Activated T-cell treated with anti-CD3 and anti-CD28 coated beads, Interleukin-2, amount 50 U/mL, for 24 hours (primary cell): Measurements from ENCODE around the gene ANKMY1.

Experiments
- DNase-seq: peaks from one replicate; pipeline ENCODE4 v3.0.0-alpha.2; 2020
- H3K27ac Mint-ChIP-seq: 2 replicates; pipeline ENCODE4 v1.8.0; 2020; ENCODE audit warnings: mild to moderate bottlenecking, mixed read lengths
- H3K27me3 Mint-ChIP-seq: 2 replicates; pipeline ENCODE4 v1.8.0; 2020; ENCODE audit warnings: mixed read lengths
- H3K36me3 Mint-ChIP-seq: 2 replicates; pipeline ENCODE4 v1.8.0; 2020; ENCODE audit warnings: low read depth, mixed read lengths
- H3K4me1 Mint-ChIP-seq: 2 replicates; pipeline ENCODE4 v1.8.0; 2020; ENCODE audit warnings: low read depth, mixed read lengths
- H3K4me3 Mint-ChIP-seq: 2 replicates; pipeline ENCODE4 v1.8.0; 2020; ENCODE audit warnings: mild to moderate bottlenecking, moderate library complexity, mixed read lengths
- H3K9me3 Mint-ChIP-seq: 2 replicates; pipeline ENCODE4 v1.8.0; 2020; ENCODE audit warnings: mixed read lengths

The ANKMY1 gene

GRCh38 chr2:240461471-240462072 is 96.2 kb downstream of the ANKMY1 start:
- H3K4me1 Mint-ChIP-seq, result no peaks in the 10 kb centered on the region
- DNase-seq, result no peak
- H3K36me3 Mint-ChIP-seq, result no peaks in the 10 kb centered on the region
- peaks cover 7% of the 10 kb centered on the region for H3K27me3 Mint-ChIP-seq
- H3K4me3 Mint-ChIP-seq, result no peak overlapping the region
- no peak overlapping the region for H3K27ac Mint-ChIP-seq
- no peaks in the 10 kb centered on the region for H3K9me3 Mint-ChIP-seq

GRCh38 chr2:240460781-240461431 is 96.9 kb downstream of the ANKMY1 start:
- DNase-seq, result no peak
- no peak overlapping the region for H3K4me3 Mint-ChIP-seq
- no peaks in the 10 kb centered on the region for H3K4me1 Mint-ChIP-seq
- no peak overlapping the region for H3K27ac Mint-ChIP-seq
- peaks cover 11% of the 10 kb centered on the region for H3K27me3 Mint-ChIP-seq
- no peaks in the 10 kb centered on the region for H3K9me3 Mint-ChIP-seq
- no peaks in the 10 kb centered on the region for H3K36me3 Mint-ChIP-seq

GRCh38 chr2:240460253-240460711 is 97.5 kb downstream of the ANKMY1 start:
- H3K36me3 Mint-ChIP-seq, result no peaks in the 10 kb centered on the region
- H3K27me3 Mint-ChIP-seq, result peaks cover 15% of the 10 kb centered on the region
- DNase-seq, result no peak
- no peaks in the 10 kb centered on the region for H3K4me1 Mint-ChIP-seq
- H3K4me3 Mint-ChIP-seq, result no peak overlapping the region
- H3K27ac Mint-ChIP-seq, result no peak overlapping the region
- no peaks in the 10 kb centered on the region for H3K9me3 Mint-ChIP-seq

GRCh38 chr2:240459401-240460252 is 98.2 kb downstream of the ANKMY1 start:
- H3K27ac Mint-ChIP-seq, result no peak overlapping the region
- H3K36me3 Mint-ChIP-seq, result no peaks in the 10 kb centered on the region
- peaks cover 20% of the 10 kb centered on the region for H3K27me3 Mint-ChIP-seq
- H3K9me3 Mint-ChIP-seq, result no peaks in the 10 kb centered on the region
- DNase-seq, result no peak
- peaks cover 3% of the 10 kb centered on the region for H3K4me1 Mint-ChIP-seq
- no peak overlapping the region for H3K4me3 Mint-ChIP-seq

- no peak overlapping the region for H3K4me3 Mint-ChIP-seq
- no peaks in the 10 kb centered on the region for H3K36me3 Mint-ChIP-seq
- no peak overlapping the region for H3K27ac Mint-ChIP-seq
- no peaks in the 10 kb centered on the region for H3K9me3 Mint-ChIP-seq
- DNase-seq, result no peak
- peaks cover 27% of the 10 kb centered on the region for H3K27me3 Mint-ChIP-seq
- H3K4me1 Mint-ChIP-seq, result peaks cover 6% of the 10 kb centered on the region
Observed at GRCh38 chr2:240458900-240459391, 98.8 kb downstream of the ANKMY1 start.

GRCh38 chr2:240458044-240458899 is 99.5 kb downstream of the ANKMY1 start:
- H3K4me3 Mint-ChIP-seq, result no peak overlapping the region
- peaks cover 28% of the 10 kb centered on the region for H3K27me3 Mint-ChIP-seq
- no peak for DNase-seq
- no peaks in the 10 kb centered on the region for H3K36me3 Mint-ChIP-seq
- peaks cover 7% of the 10 kb centered on the region for H3K4me1 Mint-ChIP-seq
- no peak overlapping the region for H3K27ac Mint-ChIP-seq
- no peaks in the 10 kb centered on the region for H3K9me3 Mint-ChIP-seq

- DNase-seq, result no peak
- Mint-ChIP-seq H3K27ac (no peak overlapping the region), H3K36me3 (no peaks in the 10 kb centered on the region), H3K4me3 (no peak overlapping the region), H3K4me1 (peaks cover 7% of the 10 kb centered on the region), H3K27me3 (peaks cover 28% of the 10 kb centered on the region), H3K9me3 (no peaks in the 10 kb centered on the region)
Observed at GRCh38 chr2:240457223-240458043, 100.4 kb downstream of the ANKMY1 start.

- H3K4me3 Mint-ChIP-seq, result no peak overlapping the region
- no peaks in the 10 kb centered on the region for H3K9me3 Mint-ChIP-seq
- H3K36me3 Mint-ChIP-seq, result no peaks in the 10 kb centered on the region
- peaks cover 35% of the 10 kb centered on the region for H3K27me3 Mint-ChIP-seq
- DNase-seq, result no peak
- peaks cover 7% of the 10 kb centered on the region for H3K4me1 Mint-ChIP-seq
- no peak overlapping the region for H3K27ac Mint-ChIP-seq
Observed at GRCh38 chr2:240456447-240457222, 101.2 kb downstream of the ANKMY1 start.

- Mint-ChIP-seq H3K27me3 (peaks cover 43% of the 10 kb centered on the region), H3K4me3 (no peak overlapping the region), H3K9me3 (no peaks in the 10 kb centered on the region), H3K36me3 (no peaks in the 10 kb centered on the region), H3K4me1 (peaks cover 7% of the 10 kb centered on the region), H3K27ac (no peak overlapping the region)
- no peak for DNase-seq
Observed at GRCh38 chr2:240455647-240456446, 101.9 kb downstream of the ANKMY1 start.

- Mint-ChIP-seq H3K27me3 (peaks cover 48% of the 10 kb centered on the region), H3K27ac (no peak overlapping the region), H3K9me3 (no peaks in the 10 kb centered on the region), H3K36me3 (no peaks in the 10 kb centered on the region), H3K4me1 (peaks cover 7% of the 10 kb centered on the region), H3K4me3 (no peak overlapping the region)
- DNase-seq, result no peak
Observed at GRCh38 chr2:240455272-240455646, 102.5 kb downstream of the ANKMY1 start.

- no peaks in the 10 kb centered on the region for H3K36me3 Mint-ChIP-seq
- no peaks in the 10 kb centered on the region for H3K9me3 Mint-ChIP-seq
- H3K27me3 Mint-ChIP-seq, result peaks cover 57% of the 10 kb centered on the region
- H3K4me3 Mint-ChIP-seq, result peak overlapping the region; percentile 62
- H3K27ac Mint-ChIP-seq, result no peak overlapping the region
- peaks cover 7% of the 10 kb centered on the region for H3K4me1 Mint-ChIP-seq
- no peak for DNase-seq
Observed at GRCh38 chr2:240454106-240454901, 103.5 kb downstream of the ANKMY1 start.
